MM.1S (cell line): ENCODE measurements around the gene SH3BP4.

Experiments
- CTCF ChIP-seq: fragments of 300-600 bp; sonication (generic); IDR thresholded peaks from 2 replicates; pipeline ENCODE4 v1.5.1; 2016; ENCODE audit warnings: antibody characterized with exemption, low read length, mixed read lengths
- EZH2 ChIP-seq: fragments of 300-600 bp; sonication (generic); optimal IDR thresholded peaks from 2 replicates; pipeline ENCODE3; 2017; ENCODE audit warnings: low read depth, mild to moderate bottlenecking, antibody characterized with exemption, low read length, mixed read lengths
- EZH2phosphoT487 ChIP-seq: fragments of 300-600 bp; sonication (generic); IDR thresholded peaks from 2 replicates; pipeline ENCODE4 v1.6.1; 2018; ENCODE audit warnings: antibody characterized with exemption, low read length

DNA sequence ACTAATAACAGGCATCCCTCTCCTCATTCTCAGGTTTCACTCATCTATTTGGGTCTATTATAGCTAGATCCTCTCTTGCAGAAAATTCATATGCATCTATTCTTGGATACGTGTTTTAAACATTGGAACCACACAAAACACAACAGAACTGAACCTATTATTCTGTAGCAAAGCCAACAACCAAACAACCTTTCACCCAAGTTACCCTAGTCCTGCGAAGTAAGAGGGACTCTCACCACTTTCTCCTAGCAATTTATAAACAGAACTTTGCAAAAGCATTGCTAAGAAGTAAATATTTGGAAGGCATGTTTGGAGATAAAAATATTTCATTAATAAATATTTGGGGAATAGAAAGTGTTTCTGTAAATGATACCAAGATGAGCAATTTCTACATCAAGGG lies 20.4 kb upstream of the SH3BP4 start:
- TF ChIP-seq CTCF (no peak), EZH2phosphoT487 (no peak), EZH2 (no peak)
